ENCODE results near the gene ADARB2. TPM values are rescaled to one million over a fixed set of nuclear protein-coding genes. Genes with fewer than 3 reads are reported as not detected.
"Not testable (repeated sequence)": the region's sequence is repeated elsewhere in the genome, so short reads cannot be mapped to it uniquely, and the experiment has no call there.

Gene ADARB2
- polyA plus RNA-seq, 1 of the 3 experiments (the other 2 are of a cell fraction), result not detected

DNA sequence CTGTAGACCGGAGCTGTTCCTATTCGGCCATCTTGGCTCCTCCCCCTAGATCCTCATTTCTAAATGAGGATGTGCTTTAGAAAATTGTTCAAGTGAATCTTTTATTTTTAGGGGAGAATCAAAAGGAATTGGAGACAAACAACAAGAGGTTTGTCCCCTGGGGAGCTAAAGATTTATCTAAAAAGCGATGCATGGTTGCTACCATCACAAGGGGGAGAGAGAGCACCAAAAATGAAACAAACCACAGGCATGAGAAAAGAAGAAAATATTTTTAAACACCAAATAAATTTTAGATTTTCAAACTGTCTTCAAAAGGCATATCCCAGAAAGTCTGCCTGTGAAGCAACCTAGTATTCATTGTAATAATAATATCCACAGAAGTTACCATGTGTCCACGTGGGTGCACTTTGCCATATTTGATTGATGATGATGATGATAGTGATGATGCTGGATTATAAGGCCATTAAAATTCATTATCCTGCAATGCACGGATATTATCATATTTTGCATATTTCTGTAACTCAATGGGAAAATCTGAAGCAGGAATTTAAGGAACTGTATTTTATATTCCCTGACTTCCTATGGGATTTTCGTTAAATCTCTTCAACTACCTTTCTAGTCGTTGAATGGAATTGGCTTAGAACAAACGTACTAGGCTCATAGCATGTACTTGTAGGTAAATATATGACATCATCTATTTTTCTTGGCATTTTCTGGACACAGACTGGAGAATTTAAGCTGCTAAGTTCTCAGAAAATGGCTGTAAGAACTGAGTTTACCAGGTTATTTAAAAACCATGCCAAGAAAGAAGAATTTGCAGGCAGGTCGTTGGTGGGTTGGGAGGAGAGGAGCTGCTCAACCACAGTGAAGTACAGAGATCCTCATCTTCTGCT lies 509.6 kb downstream of the ADARB2 start:
- no peaks in the 10 kb centered on the region for H3K27me3 ChIP-seq (ENCODE audit: insufficient read depth)
- no peaks in the 10 kb centered on the region for H3F3A ChIP-seq (replicated peaks; ENCODE audit: insufficient read depth)
- WGBS (ENCODE audit: low lambda C conversion rate), result 29% methylated on average over 9 of the region's 9 CpGs
- TF ChIP-seq RFX5 (IDR thresholded peaks at IDR 0.05; ENCODE audit: low read length) (no peak), RAD21 (IDR thresholded peaks at IDR 0.05; ENCODE audit: low read length) (peak; percentile 68), FOXJ3 (CRISPR knock-in tag; IDR thresholded peaks at IDR 0.05) (no peak)
- ChIA-PET POLR2A (no interaction called here), CTCF (interaction anchor here (0.6 to 1.4 kb wide), 10 partner anchors 16 to 1330 kb away, joined by 3 to 5 read pairs (median 3); no protein-coding TSS in a partner anchor)
- no peak overlapping the region for H3K4me2 ChIP-seq
- no peak for DNase-seq
- H3K4me3 ChIP-seq (ENCODE audit: low read depth in 2 of 2, low read length in 1 of 2), result no peak overlapping the region
- H4K20me1 ChIP-seq (ENCODE audit: insufficient read depth), result no peaks in the 10 kb centered on the region
- H3K27ac ChIP-seq (ENCODE audit: low read depth in 2 of 2, low read length in 1 of 2), result no peak overlapping the region
- no peaks in the 10 kb centered on the region for H3K9me2 ChIP-seq
- no peaks in the 10 kb centered on the region for H3K36me3 ChIP-seq (replicated peaks in 1 of 2; ENCODE audit: control insufficient read depth in 1 of 2, insufficient read depth in 2 of 2, low read length in 1 of 2)
- no peaks in the 10 kb centered on the region for H3K4me1 ChIP-seq (ENCODE audit: control insufficient read depth in 1 of 2, insufficient read depth in 2 of 2, low read depth in 1 of 2, low read length in 1 of 2)
- H3K9ac ChIP-seq, result no peak overlapping the region
- H2AFZ ChIP-seq (ENCODE audit: low read depth), result no peak overlapping the region
- no peaks in the 10 kb centered on the region for H3K79me2 ChIP-seq (ENCODE audit: insufficient read depth)
- H3K9me3 ChIP-seq, result no peaks in the 10 kb centered on the region

DNA sequence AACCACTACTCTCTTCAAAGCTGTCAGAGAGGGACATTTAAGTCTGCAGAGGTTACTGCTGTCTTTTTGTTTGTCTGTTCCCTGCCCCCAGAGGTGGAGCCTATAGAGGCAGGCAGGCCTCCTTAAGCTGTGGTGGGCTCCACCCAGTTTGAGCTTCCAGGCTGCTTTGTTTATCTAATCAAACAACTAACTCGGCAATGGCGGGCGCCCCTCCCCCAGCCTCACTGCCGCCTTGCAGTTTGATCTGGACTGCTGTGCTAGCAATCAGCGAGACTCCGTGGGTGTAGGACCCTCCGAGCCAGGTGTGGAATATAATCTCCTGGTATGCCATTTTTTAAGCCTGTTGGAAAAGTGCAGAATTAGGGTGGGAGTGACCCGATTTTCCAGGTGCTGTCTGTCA lies 510.4 kb downstream of the ADARB2 start:
- CTCF ChIA-PET, result interaction anchor here (0.6 to 1.4 kb wide), 8 partner anchors 24 to 1331 kb away, joined by 3 to 4 read pairs (median 3); no protein-coding TSS in a partner anchor
- H3K4me3 ChIP-seq (ENCODE audit: low read depth in 2 of 2, low read length in 1 of 2); H3K36me3 ChIP-seq (replicated peaks in 1 of 2; ENCODE audit: control insufficient read depth in 1 of 2, insufficient read depth in 2 of 2, low read length in 1 of 2); H2AFZ ChIP-seq (ENCODE audit: low read depth); H3K27ac ChIP-seq (ENCODE audit: low read depth in 2 of 2, low read length in 1 of 2); H3K4me1 ChIP-seq (ENCODE audit: control insufficient read depth in 1 of 2, insufficient read depth in 2 of 2, low read depth in 1 of 2, low read length in 1 of 2); DNase-seq; H3K79me2 ChIP-seq (ENCODE audit: insufficient read depth); H3K27me3 ChIP-seq (ENCODE audit: insufficient read depth); POLR2A ChIA-PET; H3K4me2 ChIP-seq; H3F3A ChIP-seq (replicated peaks; ENCODE audit: insufficient read depth); H3K9ac ChIP-seq; H3K9me3 ChIP-seq; H4K20me1 ChIP-seq (ENCODE audit: insufficient read depth); H3K9me2 ChIP-seq: not testable (repeated sequence)
- whole genome bisulfite sequencing (ENCODE audit: low lambda C conversion rate), result 67% methylated on average over 8 of the region's 8 CpGs

DNA sequence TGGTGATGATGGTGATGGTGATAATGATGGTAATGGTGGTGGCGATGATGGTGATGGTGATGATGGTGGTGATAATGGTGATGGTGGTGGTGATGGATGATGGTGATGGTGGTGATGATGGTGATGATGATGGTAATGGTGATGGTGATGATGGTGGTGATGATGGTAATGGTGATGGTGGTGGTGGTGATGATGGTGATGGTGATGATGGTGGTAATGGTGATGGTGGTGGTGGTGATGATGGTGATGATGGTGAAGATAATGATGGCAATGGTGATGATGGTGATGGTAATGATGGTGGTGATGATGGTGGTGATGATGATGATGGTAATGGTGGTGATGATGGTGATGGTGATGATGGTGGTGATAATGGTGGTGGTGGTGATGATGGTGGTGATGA lies 517.5 kb downstream of the ADARB2 start:
- POLR2A ChIA-PET; H3K36me3 ChIP-seq (replicated peaks in 1 of 2; ENCODE audit: control insufficient read depth in 1 of 2, insufficient read depth in 2 of 2, low read length in 1 of 2): not testable (repeated sequence)
- WGBS (ENCODE audit: low lambda C conversion rate), result 0% methylated on average over 1 of the region's 1 CpG

DNA sequence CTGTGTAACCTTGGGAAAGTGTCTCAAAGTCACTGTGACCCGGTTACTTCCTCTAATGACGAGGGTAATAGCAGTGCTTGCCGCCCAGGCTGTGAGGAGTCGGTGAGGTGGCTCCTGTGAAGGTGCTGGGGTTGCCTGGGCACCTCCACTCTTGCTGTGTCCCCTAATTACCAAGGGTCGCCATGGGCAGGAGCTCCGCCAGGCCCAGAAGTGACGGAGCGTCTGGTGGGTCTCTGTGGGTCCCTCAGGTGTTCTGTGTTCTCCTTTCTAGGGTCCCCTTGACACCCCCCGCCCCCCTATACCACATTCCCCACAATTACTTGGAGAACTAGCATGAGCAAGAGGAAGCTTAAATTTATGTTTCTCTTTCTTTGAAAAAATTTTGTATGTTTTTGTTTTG lies 519.7 kb downstream of the ADARB2 start:
- 30% methylated on average over 6 of the region's 9 CpGs for WGBS (ENCODE audit: low lambda C conversion rate)
- POLR2A ChIA-PET, result no interaction called here
- no peak for TF ChIP-seq RAD21 (IDR thresholded peaks at IDR 0.05; ENCODE audit: low read length)
- TF ChIP-seq TEAD4 (IDR thresholded peaks at IDR 0.05; ENCODE audit: borderline replicate concordance, insufficient read depth), result no peak
- TF ChIP-seq, protein P1, sequence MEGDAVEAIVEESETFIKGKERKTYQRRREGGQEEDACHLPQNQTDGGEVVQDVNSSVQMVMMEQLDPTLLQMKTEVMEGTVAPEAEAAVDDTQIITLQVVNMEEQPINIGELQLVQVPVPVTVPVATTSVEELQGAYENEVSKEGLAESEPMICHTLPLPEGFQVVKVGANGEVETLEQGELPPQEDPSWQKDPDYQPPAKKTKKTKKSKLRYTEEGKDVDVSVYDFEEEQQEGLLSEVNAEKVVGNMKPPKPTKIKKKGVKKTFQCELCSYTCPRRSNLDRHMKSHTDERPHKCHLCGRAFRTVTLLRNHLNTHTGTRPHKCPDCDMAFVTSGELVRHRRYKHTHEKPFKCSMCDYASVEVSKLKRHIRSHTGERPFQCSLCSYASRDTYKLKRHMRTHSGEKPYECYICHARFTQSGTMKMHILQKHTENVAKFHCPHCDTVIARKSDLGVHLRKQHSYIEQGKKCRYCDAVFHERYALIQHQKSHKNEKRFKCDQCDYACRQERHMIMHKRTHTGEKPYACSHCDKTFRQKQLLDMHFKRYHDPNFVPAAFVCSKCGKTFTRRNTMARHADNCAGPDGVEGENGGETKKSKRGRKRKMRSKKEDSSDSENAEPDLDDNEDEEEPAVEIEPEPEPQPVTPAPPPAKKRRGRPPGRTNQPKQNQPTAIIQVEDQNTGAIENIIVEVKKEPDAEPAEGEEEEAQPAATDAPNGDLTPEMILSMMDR (IDR thresholded peaks at IDR 0.05), result no peak
- no peak for TF ChIP-seq RFX5 (IDR thresholded peaks at IDR 0.05; ENCODE audit: low read length)
- no peak for TF ChIP-seq FOXJ3 (CRISPR knock-in tag; IDR thresholded peaks at IDR 0.05)
- TF ChIP-seq, protein P2, sequence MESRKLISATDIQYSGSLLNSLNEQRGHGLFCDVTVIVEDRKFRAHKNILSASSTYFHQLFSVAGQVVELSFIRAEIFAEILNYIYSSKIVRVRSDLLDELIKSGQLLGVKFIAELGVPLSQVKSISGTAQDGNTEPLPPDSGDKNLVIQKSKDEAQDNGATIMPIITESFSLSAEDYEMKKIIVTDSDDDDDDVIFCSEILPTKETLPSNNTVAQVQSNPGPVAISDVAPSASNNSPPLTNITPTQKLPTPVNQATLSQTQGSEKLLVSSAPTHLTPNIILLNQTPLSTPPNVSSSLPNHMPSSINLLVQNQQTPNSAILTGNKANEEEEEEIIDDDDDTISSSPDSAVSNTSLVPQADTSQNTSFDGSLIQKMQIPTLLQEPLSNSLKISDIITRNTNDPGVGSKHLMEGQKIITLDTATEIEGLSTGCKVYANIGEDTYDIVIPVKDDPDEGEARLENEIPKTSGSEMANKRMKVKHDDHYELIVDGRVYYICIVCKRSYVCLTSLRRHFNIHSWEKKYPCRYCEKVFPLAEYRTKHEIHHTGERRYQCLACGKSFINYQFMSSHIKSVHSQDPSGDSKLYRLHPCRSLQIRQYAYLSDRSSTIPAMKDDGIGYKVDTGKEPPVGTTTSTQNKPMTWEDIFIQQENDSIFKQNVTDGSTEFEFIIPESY (IDR thresholded peaks at IDR 0.05; ENCODE audit: borderline replicate concordance, low read depth), result no peak
- TF ChIP-seq NRF1 (IDR thresholded peaks at IDR 0.05; ENCODE audit: low read depth, low read length), result no peak
- TF ChIP-seq GABPA (IDR thresholded peaks at IDR 0.05; ENCODE audit: low read depth), result no peak
- TF ChIP-seq, protein P3, sequence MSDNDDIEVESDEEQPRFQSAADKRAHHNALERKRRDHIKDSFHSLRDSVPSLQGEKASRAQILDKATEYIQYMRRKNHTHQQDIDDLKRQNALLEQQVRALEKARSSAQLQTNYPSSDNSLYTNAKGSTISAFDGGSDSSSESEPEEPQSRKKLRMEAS (IDR thresholded peaks at IDR 0.05; ENCODE audit: low read depth), result no peak
- TF ChIP-seq GATA2 (CRISPR knock-in tag; IDR thresholded peaks at IDR 0.05), result no peak
- no peak for TF ChIP-seq YY1 (IDR thresholded peaks at IDR 0.05; ENCODE audit: low read depth)

More for the DNA sequence above, 517.5 kb downstream of the ADARB2 start:
- H4K20me1 ChIP-seq (ENCODE audit: insufficient read depth); H3K4me1 ChIP-seq (ENCODE audit: control insufficient read depth in 1 of 2, insufficient read depth in 2 of 2, low read depth in 1 of 2, low read length in 1 of 2); DNase-seq; H3K79me2 ChIP-seq (ENCODE audit: insufficient read depth); H3F3A ChIP-seq (replicated peaks; ENCODE audit: insufficient read depth); H3K9me3 ChIP-seq; H3K9ac ChIP-seq; H3K4me3 ChIP-seq (ENCODE audit: low read depth in 2 of 2, low read length in 1 of 2); H3K4me2 ChIP-seq; H3K9me2 ChIP-seq; CTCF ChIA-PET; H3K27ac ChIP-seq (ENCODE audit: low read depth in 2 of 2, low read length in 1 of 2); H3K27me3 ChIP-seq (ENCODE audit: insufficient read depth); H2AFZ ChIP-seq (ENCODE audit: low read depth): not testable (repeated sequence)

More for the DNA sequence above, 519.7 kb downstream of the ADARB2 start:
- Histone ChIP-seq H3K4me3 (ENCODE audit: low read depth in 2 of 2, low read length in 1 of 2) (no peak overlapping the region), H3K36me3 (replicated peaks in 1 of 2; ENCODE audit: control insufficient read depth in 1 of 2, insufficient read depth in 2 of 2, low read length in 1 of 2) (no peaks in the 10 kb centered on the region), H3F3A (replicated peaks; ENCODE audit: insufficient read depth) (no peaks in the 10 kb centered on the region), H3K27me3 (ENCODE audit: insufficient read depth) (no peaks in the 10 kb centered on the region), H3K79me2 (ENCODE audit: insufficient read depth) (no peaks in the 10 kb centered on the region), H3K4me1 (ENCODE audit: control insufficient read depth in 1 of 2, insufficient read depth in 2 of 2, low read depth in 1 of 2, low read length in 1 of 2) (no peaks in the 10 kb centered on the region), H3K4me2 (no peak overlapping the region), H3K9me2 (no peaks in the 10 kb centered on the region), H2AFZ (ENCODE audit: low read depth) (no peak overlapping the region), H4K20me1 (ENCODE audit: insufficient read depth) (no peaks in the 10 kb centered on the region), H3K9ac (no peak overlapping the region), H3K27ac (ENCODE audit: low read depth in 2 of 2, low read length in 1 of 2) (no peak overlapping the region), H3K9me3 (no peaks in the 10 kb centered on the region)
- no peak for DNase-seq
- CTCF ChIA-PET, result no interaction called here
